Putamen (tissue), 1 donor: ENCODE data around the gene DCDC2B.

Experiments
- DNase-seq: peaks from one replicate; pipeline ENCODE4 v3.0.0-alpha.2; 2016; ENCODE audit warnings: low spot score

DCDC2B gene

GRCh38 chr1:32195972-32196823 is 12.7 kb upstream of the DCDC2B start:
- DNase-seq: no peak

GRCh38 chr1:32197074-32197473 is 11.8 kb upstream of the DCDC2B start:
- no peak for DNase-seq

- no peak for DNase-seq
These were observed 11.1 kb upstream of the DCDC2B start for GRCh38 chr1:32197837-32198236.

- DNase-seq: no peak
These were observed 10.4 kb upstream of the DCDC2B start for GRCh38 chr1:32198237-32199042.

GRCh38 chr1:32199043-32199716 is 9.7 kb upstream of the DCDC2B start:
- no peak for DNase-seq

- no peak for DNase-seq
These were observed 9.2 kb upstream of the DCDC2B start for GRCh38 chr1:32199717-32200072.

GRCh38 chr1:32200226-32201010 is 8.5 kb upstream of the DCDC2B start, which contains the start of gene CCDC28B:
Gene CCDC28B, plus strand, starts transcription at chr1:32200595. Its CDS starts 1,341 bp downstream, at chr1:32201936.
- DNase-seq: peak; percentile 62

GRCh38 chr1:32201011-32201855 is 7.7 kb upstream of the DCDC2B start:
- DNase-seq: no peak

- DNase-seq: no peak
These were observed 3.9 kb upstream of the DCDC2B start for GRCh38 chr1:32204943-32205361.

GRCh38 chr1:32205401-32206370 is 3.2 kb upstream of the DCDC2B start, which contains the start of gene IQCC:
Gene IQCC, plus strand, starts transcription at chr1:32205671. Its CDS starts 11 bp downstream, at chr1:32205682.
- DNase-seq: peak; percentile 89

GRCh38 chr1:32208469-32208868 is 420 bp upstream of the DCDC2B start:
- DNase-seq: no peak

GRCh38 chr1:32215629-32216480 is 7.0 kb downstream of the DCDC2B start:
- DNase-seq: no peak

GRCh38 chr1:32216566-32216965 is 7.7 kb downstream of the DCDC2B start:
- no peak for DNase-seq

- DNase-seq: no peak
These were observed 10.1 kb downstream of the DCDC2B start for GRCh38 chr1:32219022-32219421.

GRCh38 chr1:32220746-32221580 is 12.1 kb downstream of the DCDC2B start:
- no peak for DNase-seq

GRCh38 chr1:32221581-32221979 is 12.7 kb downstream of the DCDC2B start:
- DNase-seq: no peak

- DNase-seq: peak; percentile 92
These were observed 13.3 kb downstream of the DCDC2B start, which contains the start of the genes EIF3I and TMEM234 for GRCh38 chr1:32221980-32222755. Gene EIF3I, plus strand, starts transcription at chr1:32222407. Its CDS starts 35 bp downstream, at chr1:32222442. Gene TMEM234, minus strand, starts transcription at chr1:32222353. Its CDS starts 31 bp downstream, at chr1:32222322.
